ENCODE data around the gene ACSF3. TPM values are rescaled to one million over a fixed set of nuclear protein-coding genes. Genes with fewer than 3 reads are reported as not detected.

ACSF3 gene
- total RNA-seq, 1 donor from 2014 or later: 14.5 TPM

DNA sequence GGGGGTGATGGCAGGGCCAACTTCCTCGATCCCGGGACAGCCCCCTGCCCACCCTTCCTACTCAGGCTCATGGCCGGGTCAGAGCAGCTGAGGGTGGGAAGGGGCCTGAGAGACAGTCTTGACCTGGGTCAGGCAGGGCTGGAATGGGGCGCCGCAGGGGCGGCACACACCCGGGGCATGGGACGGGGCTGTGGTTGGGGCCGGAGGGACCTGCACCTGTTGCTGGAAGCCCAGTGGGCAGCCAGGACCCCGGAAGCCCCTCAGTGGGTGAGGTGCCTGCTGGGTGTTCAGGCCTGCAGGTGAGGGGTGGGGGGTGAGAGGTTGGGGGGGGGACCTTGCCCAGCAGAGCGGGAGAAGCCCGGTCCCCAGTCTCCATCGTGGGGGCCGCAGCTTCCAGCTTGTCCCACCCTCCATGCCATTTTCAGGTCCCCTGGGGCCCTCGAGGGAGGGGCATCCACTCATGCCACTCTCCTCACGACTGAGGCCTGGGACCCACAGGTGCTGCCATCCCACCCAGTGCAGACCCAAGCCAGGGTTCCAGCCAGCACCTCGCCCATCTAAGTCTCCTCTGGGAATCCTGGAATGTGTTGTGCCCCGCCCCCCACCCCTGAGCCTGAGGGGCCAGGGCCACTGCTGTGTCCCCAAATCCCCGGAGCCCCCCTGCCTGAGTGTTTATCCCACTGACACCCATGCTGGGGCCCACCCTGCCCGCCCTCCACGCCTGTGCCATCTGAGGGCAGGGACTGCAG is 43.4 kb upstream of the ACSF3 start:
- H3K9me3 ChIP-seq (ENCODE audit: low read depth): no peaks in the 10 kb centered on the region
- no peak overlapping the region for H3K4me3 ChIP-seq
- no peak overlapping the region for H3K9ac ChIP-seq
- H3K4me3 Mint-ChIP-seq: no peak overlapping the region
- H3K4me2 ChIP-seq: no peak overlapping the region
- no peak overlapping the region for H3K27ac ChIP-seq
- H3K79me2 ChIP-seq (ENCODE audit: low read depth): no peaks in the 10 kb centered on the region
- H3K9me3 Mint-ChIP-seq: peaks cover 3% of the 10 kb centered on the region
- H3K4me1 ChIP-seq: peaks cover 6% of the 10 kb centered on the region
- H3K27me3 ChIP-seq: no peaks in the 10 kb centered on the region
- no peak overlapping the region for H3K27ac Mint-ChIP-seq
- H3K36me3 ChIP-seq: no peaks in the 10 kb centered on the region
- H4K20me1 ChIP-seq (ENCODE audit: low read depth): no peaks in the 10 kb centered on the region
- no peak overlapping the region for H2AFZ ChIP-seq (replicated peaks)
- peaks cover 16% of the 10 kb centered on the region for H3K4me1 Mint-ChIP-seq
- H3K27me3 Mint-ChIP-seq (ENCODE audit: insufficient read depth, low read depth): peaks cover 11% of the 10 kb centered on the region
- no peak for DNase-seq (ENCODE audit: low spot score)
- no peaks in the 10 kb centered on the region for H3F3A ChIP-seq (ENCODE audit: low read depth)
- H3K36me3 Mint-ChIP-seq: no peaks in the 10 kb centered on the region
- TF ChIP-seq, protein P1, sequence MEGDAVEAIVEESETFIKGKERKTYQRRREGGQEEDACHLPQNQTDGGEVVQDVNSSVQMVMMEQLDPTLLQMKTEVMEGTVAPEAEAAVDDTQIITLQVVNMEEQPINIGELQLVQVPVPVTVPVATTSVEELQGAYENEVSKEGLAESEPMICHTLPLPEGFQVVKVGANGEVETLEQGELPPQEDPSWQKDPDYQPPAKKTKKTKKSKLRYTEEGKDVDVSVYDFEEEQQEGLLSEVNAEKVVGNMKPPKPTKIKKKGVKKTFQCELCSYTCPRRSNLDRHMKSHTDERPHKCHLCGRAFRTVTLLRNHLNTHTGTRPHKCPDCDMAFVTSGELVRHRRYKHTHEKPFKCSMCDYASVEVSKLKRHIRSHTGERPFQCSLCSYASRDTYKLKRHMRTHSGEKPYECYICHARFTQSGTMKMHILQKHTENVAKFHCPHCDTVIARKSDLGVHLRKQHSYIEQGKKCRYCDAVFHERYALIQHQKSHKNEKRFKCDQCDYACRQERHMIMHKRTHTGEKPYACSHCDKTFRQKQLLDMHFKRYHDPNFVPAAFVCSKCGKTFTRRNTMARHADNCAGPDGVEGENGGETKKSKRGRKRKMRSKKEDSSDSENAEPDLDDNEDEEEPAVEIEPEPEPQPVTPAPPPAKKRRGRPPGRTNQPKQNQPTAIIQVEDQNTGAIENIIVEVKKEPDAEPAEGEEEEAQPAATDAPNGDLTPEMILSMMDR (IDR thresholded peaks at IDR 0.05): no peak
- TF ChIP-seq EZH2phosphoT487 (IDR thresholded peaks at IDR 0.05) (no peak), EZH2 (IDR thresholded peaks at IDR 0.05) (no peak)

DNA sequence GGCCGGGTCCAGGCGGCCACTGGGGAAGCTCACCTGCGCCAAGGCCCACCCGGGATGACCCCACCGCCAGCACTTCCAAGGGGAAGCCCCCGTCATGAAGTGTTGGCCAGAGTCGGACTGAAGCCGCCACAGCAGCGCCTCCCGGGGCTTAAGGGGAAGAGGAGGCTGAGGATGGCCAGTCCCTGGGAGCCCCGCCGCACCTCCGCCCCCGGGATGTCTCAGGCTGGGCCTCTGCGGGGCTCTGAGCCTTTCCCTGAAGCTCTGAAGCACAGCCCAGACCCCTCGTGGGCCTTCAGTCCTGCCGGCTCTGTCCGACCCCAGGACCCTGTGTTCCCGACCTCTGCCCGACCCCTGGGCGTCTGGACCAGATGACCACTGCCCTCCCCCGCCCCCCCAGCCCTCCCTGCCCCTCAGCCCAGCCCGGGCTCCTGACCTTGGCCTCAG is 42.8 kb upstream of the ACSF3 start:
- Histone ChIP-seq H3K9me3 (ENCODE audit: low read depth) (no peaks in the 10 kb centered on the region), H3K4me3 (no peak overlapping the region), H2AFZ (replicated peaks) (no peak overlapping the region), H3F3A (ENCODE audit: low read depth) (no peaks in the 10 kb centered on the region), H3K4me1 (peaks cover 6% of the 10 kb centered on the region), H3K36me3 (no peaks in the 10 kb centered on the region), H4K20me1 (ENCODE audit: low read depth) (no peaks in the 10 kb centered on the region), H3K9ac (no peak overlapping the region), H3K4me2 (no peak overlapping the region), H3K79me2 (ENCODE audit: low read depth) (no peaks in the 10 kb centered on the region), H3K27ac (no peak overlapping the region), H3K27me3 (no peaks in the 10 kb centered on the region)
- peaks cover 10% of the 10 kb centered on the region for H3K27me3 Mint-ChIP-seq (ENCODE audit: insufficient read depth, low read depth)
- no peak for TF ChIP-seq EZH2phosphoT487 (IDR thresholded peaks at IDR 0.05)
- no peak for TF ChIP-seq EZH2 (IDR thresholded peaks at IDR 0.05)
- TF ChIP-seq, protein P1 (IDR thresholded peaks at IDR 0.05): no peak
- no peak overlapping the region for H3K4me3 Mint-ChIP-seq
- H3K9me3 Mint-ChIP-seq: peaks cover 2% of the 10 kb centered on the region
- H3K4me1 Mint-ChIP-seq: peaks cover 16% of the 10 kb centered on the region
- H3K36me3 Mint-ChIP-seq: no peaks in the 10 kb centered on the region
- no peak overlapping the region for H3K27ac Mint-ChIP-seq
- no peak for DNase-seq (ENCODE audit: low spot score)

DNA sequence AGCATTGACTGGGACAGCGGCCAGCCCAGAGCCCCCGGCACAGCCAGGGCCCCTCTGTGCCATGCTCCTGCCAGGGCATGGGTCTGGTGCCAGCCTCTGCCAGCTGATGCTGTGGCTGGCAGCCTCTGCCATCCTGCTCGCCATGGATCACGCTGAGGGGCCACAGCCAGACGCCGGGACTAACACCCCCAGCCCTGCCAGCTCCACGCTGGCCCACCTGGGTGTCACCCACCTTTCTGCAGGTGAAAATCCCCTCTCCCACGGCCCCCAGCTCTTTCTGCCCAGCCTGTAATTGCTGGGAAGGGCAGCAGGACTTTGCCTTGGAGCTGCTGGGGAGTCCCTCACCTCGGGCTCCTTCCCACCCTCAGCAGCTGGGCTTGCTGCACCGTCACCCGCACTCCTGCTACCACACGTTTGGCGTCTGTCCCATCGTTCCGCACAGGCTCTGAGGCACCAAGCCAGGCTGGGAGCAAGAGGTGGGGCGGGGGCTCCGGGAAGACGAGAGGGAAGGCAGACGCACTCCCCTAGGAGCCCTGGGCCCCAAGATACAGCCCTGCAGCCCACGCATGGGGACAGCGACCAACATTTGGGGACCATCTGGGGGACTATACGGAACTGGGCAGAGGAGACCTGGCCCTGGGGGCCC is 42.0 kb upstream of the ACSF3 start:
- Histone ChIP-seq H3K27me3 (no peaks in the 10 kb centered on the region), H4K20me1 (ENCODE audit: low read depth) (no peaks in the 10 kb centered on the region), H3K4me1 (peaks cover 6% of the 10 kb centered on the region), H3K4me2 (no peak overlapping the region), H3K27ac (no peak overlapping the region), H3K79me2 (ENCODE audit: low read depth) (no peaks in the 10 kb centered on the region), H3K9ac (no peak overlapping the region), H3K36me3 (no peaks in the 10 kb centered on the region), H3K4me3 (no peak overlapping the region), H3F3A (ENCODE audit: low read depth) (no peaks in the 10 kb centered on the region), H2AFZ (replicated peaks) (no peak overlapping the region), H3K9me3 (ENCODE audit: low read depth) (no peaks in the 10 kb centered on the region)
- H3K36me3 Mint-ChIP-seq: no peaks in the 10 kb centered on the region
- H3K27ac Mint-ChIP-seq: no peak overlapping the region
- H3K9me3 Mint-ChIP-seq: no peaks in the 10 kb centered on the region
- no peak for DNase-seq (ENCODE audit: low spot score)
- TF ChIP-seq EZH2 (IDR thresholded peaks at IDR 0.05) (no peak), EZH2phosphoT487 (IDR thresholded peaks at IDR 0.05) (no peak)
- TF ChIP-seq, protein P1 (IDR thresholded peaks at IDR 0.05): no peak
- H3K4me1 Mint-ChIP-seq: peaks cover 16% of the 10 kb centered on the region
- peaks cover 8% of the 10 kb centered on the region for H3K27me3 Mint-ChIP-seq (ENCODE audit: insufficient read depth, low read depth)
- H3K4me3 Mint-ChIP-seq: no peak overlapping the region

Measured in neural progenitor cell (in vitro differentiated cells).